HepG2 (cell line): ENCODE data around the gene KATNBL1. TPM values are rescaled to one million over a fixed set of nuclear protein-coding genes. Genes with fewer than 3 reads are reported as not detected.
A peak's percentile ranks its signal among the peaks of the same experiment; 100 is the strongest.

ENCODE experiments used
- BCL6 ChIP-seq: IDR thresholded peaks from 2 replicates; pipeline ENCODE4 v1.6.1; 2016; ENCODE audit warnings: missing genetic modification reagents, missing compliant biosample characterization
- BRCA1 ChIP-seq: sonication (generic); formaldehyde crosslinking; IDR thresholded peaks from 2 replicates; pipeline ENCODE4 v1.4.0; 2020; ENCODE audit warnings: missing genetic modification reagents
- DNMT3B ChIP-seq: conservative IDR thresholded peaks from 2 replicates; pipeline ENCODE4 v1.6.1; 2016; ENCODE audit warnings: missing biosample characterization, control low read depth
- DR1 ChIP-seq: sonication (generic); formaldehyde crosslinking; IDR thresholded peaks from 2 replicates; pipeline ENCODE4 v1.8.0; 2021; ENCODE audit warnings: mild to moderate bottlenecking, missing genetic modification reagents, inconsistent platforms
- HDAC6 ChIP-seq: fragments of 200-600 bp; sonication (generic); IDR thresholded peaks from 2 replicates; pipeline ENCODE4 v1.7.0; 2017; ENCODE audit warnings: mild to moderate bottlenecking, antibody characterized with exemption, low read length, low read depth
- POLR2AphosphoS2 ChIP-seq: IDR thresholded peaks from 2 replicates; pipeline ENCODE4 v1.6.1; 2011; ENCODE audit warnings: low read depth, low read length, improper control_type of control experiment
- SP140L ChIP-seq: sonication (generic); formaldehyde crosslinking; IDR thresholded peaks from 2 replicates; pipeline ENCODE4 v1.4.0; 2020; ENCODE audit warnings: missing genetic modification reagents, borderline replicate concordance
- TBP ChIP-seq: sonication (generic); formaldehyde crosslinking; IDR thresholded peaks from 2 replicates; pipeline ENCODE4 v1.5.0; 2020; ENCODE audit warnings: missing genetic modification reagents
- ZBTB3 ChIP-seq: sonication (generic); formaldehyde crosslinking; IDR thresholded peaks from 2 replicates; pipeline ENCODE4 v1.4.0; 2020; ENCODE audit warnings: low read depth, mild to moderate bottlenecking, moderate library complexity, missing genetic modification reagents, borderline replicate concordance
- ZKSCAN5 ChIP-seq: sonication (generic); formaldehyde crosslinking; IDR thresholded peaks from 2 replicates; pipeline ENCODE4 v1.5.1; 2020; ENCODE audit warnings: mild to moderate bottlenecking, missing genetic modification reagents
- ZNF337 ChIP-seq: sonication (generic); formaldehyde crosslinking; IDR thresholded peaks from 2 replicates; pipeline ENCODE4 v1.5.1; 2020; ENCODE audit warnings: missing genetic modification reagents, low read depth, mild to moderate bottlenecking, borderline replicate concordance
- ZNF383 ChIP-seq: sonication (generic); formaldehyde crosslinking; IDR thresholded peaks from 2 replicates; pipeline ENCODE4 v1.4.0; 2020; ENCODE audit warnings: missing genetic modification reagents, mild to moderate bottlenecking, borderline replicate concordance
- ZNF737 ChIP-seq: sonication (generic); formaldehyde crosslinking; IDR thresholded peaks from 2 replicates; pipeline ENCODE4 v1.5.0; 2020; ENCODE audit warnings: missing genetic modification reagents, mild to moderate bottlenecking, borderline replicate concordance
- ZNF772 ChIP-seq: sonication (generic); formaldehyde crosslinking; IDR thresholded peaks from 2 replicates; pipeline ENCODE4 v1.5.0; 2020; ENCODE audit warnings: mild to moderate bottlenecking, missing genetic modification reagents
- polyA plus RNA-seq, 8 experiments: library from polyadenylated mRNA; depleted of rRNA in 3 of 8; stranded (reverse) in 7 of 8; unstranded in 1 of 8; fragments of >200 nt; fragmentation: Illumina TruSeq in 4 of 8; extraction: Trizol in 4 of 8; gene quantifications; 2 replicates each; pipeline versions ENCODE4 v1.2.1 to v1.2.3, GENCODE V29; 2011 to 2016; ENCODE audit warnings: low read depth in 4 of 8, missing spikeins in 1 of 8, mixed read lengths in 1 of 8; ENCODE audit not compliant: insufficient read depth in 1 of 8
- total RNA-seq, 5 experiments: library from RNA; depleted of rRNA; stranded (reverse); fragments of >200 nt; fragmentation: Illumina TruSeq; extraction: Trizol; gene quantifications; 2 replicates each; pipeline ENCODE4 v1.2.3, GENCODE V29; 2016; ENCODE audit warnings: low read depth in 1 of 5
- TF ChIP-seq, protein P1 (sequence below): sonication (generic); formaldehyde crosslinking; IDR thresholded peaks from 2 replicates; pipeline ENCODE4 v1.4.0; 2020; ENCODE audit warnings: missing genetic modification reagents
- TF ChIP-seq, protein P2 (sequence below): sonication (generic); formaldehyde crosslinking; IDR thresholded peaks from 2 replicates; pipeline ENCODE4 v1.5.0; 2020; ENCODE audit warnings: mild to moderate bottlenecking, missing genetic modification reagents, borderline replicate concordance
- TF ChIP-seq, protein P3 (sequence below): IDR thresholded peaks from 2 replicates; pipeline ENCODE4 v1.6.1; 2016; ENCODE audit warnings: missing compliant biosample characterization, missing genetic modification reagents, borderline replicate concordance
- TF ChIP-seq, protein P4 (sequence below): sonication (generic); formaldehyde crosslinking; IDR thresholded peaks from 2 replicates; pipeline ENCODE4 v1.8.0; 2022; ENCODE audit warnings: mild to moderate bottlenecking, missing genetic modification reagents, moderate library complexity

KATNBL1 gene
- total and polyA plus RNA-seq, 2 of the 13 experiments (the other 11 are each of a cell fraction or from before 2014, with no cell fraction given), result 23.4 to 42.8 TPM

DNA sequence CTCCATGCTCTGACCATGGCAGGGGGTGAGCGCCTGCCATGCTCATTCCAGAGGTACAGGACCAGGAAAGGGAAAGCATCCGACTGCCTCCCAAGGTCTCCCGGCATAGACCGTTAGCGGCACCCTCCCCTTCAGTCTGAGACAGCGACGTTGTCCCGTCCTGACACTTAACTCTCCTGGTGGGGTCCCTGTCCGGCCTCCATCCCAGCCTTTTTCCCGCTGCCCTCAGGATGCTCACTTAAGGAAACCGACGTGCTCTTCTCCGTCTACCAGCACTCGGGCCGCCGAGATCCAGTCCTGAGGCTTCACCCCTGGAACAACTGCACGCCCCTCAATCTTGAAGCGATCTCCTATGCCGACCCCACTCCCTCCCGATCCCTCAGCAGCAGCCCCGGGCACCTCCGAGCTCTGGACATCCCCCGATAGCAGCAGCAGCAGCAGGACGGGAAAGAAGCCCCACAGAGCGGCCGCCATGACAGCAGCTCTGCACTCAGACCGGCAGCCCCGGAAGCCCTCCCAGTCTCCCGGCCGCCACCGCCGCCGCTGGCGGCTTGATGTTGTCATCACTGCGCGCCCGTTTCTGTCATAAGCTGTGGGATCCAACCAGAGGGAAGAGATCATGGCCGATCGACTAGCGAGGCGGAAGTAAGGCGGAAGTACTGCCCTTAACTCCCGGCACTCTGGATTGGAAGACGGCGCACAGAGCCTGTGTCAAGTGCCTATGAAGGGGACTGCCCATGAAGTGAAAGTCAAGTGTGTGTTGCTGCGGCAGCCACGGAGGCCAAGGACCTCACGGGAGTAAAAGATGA, 108.3 kb downstream of the KATNBL1 start, which contains the start of the genes EMC7 and PGBD4 (continued):
- TF ChIP-seq ZNF383 (CRISPR knock-in tag), result no peak
- TF ChIP-seq ZNF337 (CRISPR knock-in tag), result no peak; the same call in 1 of the 2 replicates
- TF ChIP-seq DR1 (CRISPR knock-in tag), result peak; percentile 57; the same call in 1 of the 2 replicates
- TF ChIP-seq TBP (CRISPR knock-in tag), result no peak
- TF ChIP-seq BRCA1 (CRISPR knock-in tag), result no peak
- no peak for TF ChIP-seq BCL6
- no peak for TF ChIP-seq HDAC6
- TF ChIP-seq SP140L, result no peak
- no peak for TF ChIP-seq ZKSCAN5 (CRISPR knock-in tag)
- no peak for TF ChIP-seq DNMT3B (CRISPR knock-in tag)
- TF ChIP-seq POLR2AphosphoS2, result no peak
- TF ChIP-seq, protein P1, sequence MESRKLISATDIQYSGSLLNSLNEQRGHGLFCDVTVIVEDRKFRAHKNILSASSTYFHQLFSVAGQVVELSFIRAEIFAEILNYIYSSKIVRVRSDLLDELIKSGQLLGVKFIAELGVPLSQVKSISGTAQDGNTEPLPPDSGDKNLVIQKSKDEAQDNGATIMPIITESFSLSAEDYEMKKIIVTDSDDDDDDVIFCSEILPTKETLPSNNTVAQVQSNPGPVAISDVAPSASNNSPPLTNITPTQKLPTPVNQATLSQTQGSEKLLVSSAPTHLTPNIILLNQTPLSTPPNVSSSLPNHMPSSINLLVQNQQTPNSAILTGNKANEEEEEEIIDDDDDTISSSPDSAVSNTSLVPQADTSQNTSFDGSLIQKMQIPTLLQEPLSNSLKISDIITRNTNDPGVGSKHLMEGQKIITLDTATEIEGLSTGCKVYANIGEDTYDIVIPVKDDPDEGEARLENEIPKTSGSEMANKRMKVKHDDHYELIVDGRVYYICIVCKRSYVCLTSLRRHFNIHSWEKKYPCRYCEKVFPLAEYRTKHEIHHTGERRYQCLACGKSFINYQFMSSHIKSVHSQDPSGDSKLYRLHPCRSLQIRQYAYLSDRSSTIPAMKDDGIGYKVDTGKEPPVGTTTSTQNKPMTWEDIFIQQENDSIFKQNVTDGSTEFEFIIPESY (CRISPR knock-in tag), result no peak
- TF ChIP-seq ZBTB3 (CRISPR knock-in tag), result no peak; the same call in 1 of the 2 replicates
- TF ChIP-seq, protein P2, sequence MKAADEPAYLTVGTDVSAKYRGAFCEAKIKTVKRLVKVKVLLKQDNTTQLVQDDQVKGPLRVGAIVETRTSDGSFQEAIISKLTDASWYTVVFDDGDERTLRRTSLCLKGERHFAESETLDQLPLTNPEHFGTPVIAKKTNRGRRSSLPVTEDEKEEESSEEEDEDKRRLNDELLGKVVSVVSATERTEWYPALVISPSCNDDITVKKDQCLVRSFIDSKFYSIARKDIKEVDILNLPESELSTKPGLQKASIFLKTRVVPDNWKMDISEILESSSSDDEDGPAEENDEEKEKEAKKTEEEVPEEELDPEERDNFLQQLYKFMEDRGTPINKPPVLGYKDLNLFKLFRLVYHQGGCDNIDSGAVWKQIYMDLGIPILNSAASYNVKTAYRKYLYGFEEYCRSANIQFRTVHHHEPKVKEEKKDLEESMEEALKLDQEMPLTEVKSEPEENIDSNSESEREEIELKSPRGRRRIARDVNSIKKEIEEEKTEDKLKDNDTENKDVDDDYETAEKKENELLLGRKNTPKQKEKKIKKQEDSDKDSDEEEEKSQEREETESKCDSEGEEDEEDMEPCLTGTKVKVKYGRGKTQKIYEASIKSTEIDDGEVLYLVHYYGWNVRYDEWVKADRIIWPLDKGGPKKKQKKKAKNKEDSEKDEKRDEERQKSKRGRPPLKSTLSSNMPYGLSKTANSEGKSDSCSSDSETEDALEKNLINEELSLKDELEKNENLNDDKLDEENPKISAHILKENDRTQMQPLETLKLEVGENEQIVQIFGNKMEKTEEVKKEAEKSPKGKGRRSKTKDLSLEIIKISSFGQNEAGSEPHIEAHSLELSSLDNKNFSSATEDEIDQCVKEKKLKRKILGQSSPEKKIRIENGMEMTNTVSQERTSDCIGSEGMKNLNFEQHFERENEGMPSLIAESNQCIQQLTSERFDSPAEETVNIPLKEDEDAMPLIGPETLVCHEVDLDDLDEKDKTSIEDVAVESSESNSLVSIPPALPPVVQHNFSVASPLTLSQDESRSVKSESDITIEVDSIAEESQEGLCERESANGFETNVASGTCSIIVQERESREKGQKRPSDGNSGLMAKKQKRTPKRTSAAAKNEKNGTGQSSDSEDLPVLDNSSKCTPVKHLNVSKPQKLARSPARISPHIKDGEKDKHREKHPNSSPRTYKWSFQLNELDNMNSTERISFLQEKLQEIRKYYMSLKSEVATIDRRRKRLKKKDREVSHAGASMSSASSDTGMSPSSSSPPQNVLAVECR, result peak; percentile 97
- TF ChIP-seq, protein P3, sequence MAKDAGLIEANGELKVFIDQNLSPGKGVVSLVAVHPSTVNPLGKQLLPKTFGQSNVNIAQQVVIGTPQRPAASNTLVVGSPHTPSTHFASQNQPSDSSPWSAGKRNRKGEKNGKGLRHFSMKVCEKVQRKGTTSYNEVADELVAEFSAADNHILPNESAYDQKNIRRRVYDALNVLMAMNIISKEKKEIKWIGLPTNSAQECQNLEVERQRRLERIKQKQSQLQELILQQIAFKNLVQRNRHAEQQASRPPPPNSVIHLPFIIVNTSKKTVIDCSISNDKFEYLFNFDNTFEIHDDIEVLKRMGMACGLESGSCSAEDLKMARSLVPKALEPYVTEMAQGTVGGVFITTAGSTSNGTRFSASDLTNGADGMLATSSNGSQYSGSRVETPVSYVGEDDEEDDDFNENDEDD (CRISPR knock-in tag), result peak; percentile 34; the same call in 1 of the 2 replicates
- TF ChIP-seq, protein P4, sequence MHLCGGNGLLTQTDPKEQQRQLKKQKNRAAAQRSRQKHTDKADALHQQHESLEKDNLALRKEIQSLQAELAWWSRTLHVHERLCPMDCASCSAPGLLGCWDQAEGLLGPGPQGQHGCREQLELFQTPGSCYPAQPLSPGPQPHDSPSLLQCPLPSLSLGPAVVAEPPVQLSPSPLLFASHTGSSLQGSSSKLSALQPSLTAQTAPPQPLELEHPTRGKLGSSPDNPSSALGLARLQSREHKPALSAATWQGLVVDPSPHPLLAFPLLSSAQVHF (CRISPR knock-in tag), result no peak
- TF ChIP-seq ZNF772, result 0 out of 2 replicates have a peak, but pooled peaks have one; percentile 61
- TF ChIP-seq ZNF737, result no peak
